Right atrium auricular region (tissue), 2 donors: ENCODE results near the gene CTSH. TPM values are rescaled to one million over a fixed set of nuclear protein-coding genes. Genes with fewer than 3 reads are reported as not detected.

Experiments used
- DNase-seq: peaks from one replicate; pipeline ENCODE4 v3.0.0-alpha.2; 2019; ENCODE audit warnings: low spot score
- H3K27ac ChIP-seq, 2 donors: fragments of 200-600 bp; sonication (generic); 1 replicate in 1 of 2; 2 replicates in 1 of 2; pipeline ENCODE4 v1.5.1; 2016 to 2019
- H3K27me3 ChIP-seq, 2 donors: fragments of 200-600 bp; sonication (generic); one replicate each; pipeline versions ENCODE4 v1.5.1 to v1.6.0; 2017 to 2019
- H3K36me3 ChIP-seq: fragments of 200-600 bp; sonication (generic); one replicate; pipeline ENCODE4 v1.5.1; 2016
- H3K4me1 ChIP-seq, 2 donors: fragments of 200-600 bp; sonication (generic); one replicate each; pipeline versions ENCODE4 v1.5.1 to v1.6.0; 2017 to 2019
- H3K4me3 ChIP-seq, 2 donors: fragments of 200-600 bp; sonication (generic); 1 replicate in 1 of 2; 2 replicates in 1 of 2; pipeline ENCODE4 v1.5.1; 2017 to 2019; ENCODE audit warnings: mild to moderate bottlenecking in 1 of 2, moderate library complexity in 1 of 2
- H3K9me3 ChIP-seq, 2 donors: fragments of 200-600 bp; sonication (generic); one replicate each; pipeline ENCODE4 v1.5.1; 2019
- total RNA-seq, 2 donors: library from RNA; depleted of rRNA; stranded (reverse); fragments of >200 nt; gene quantifications; one replicate each; pipeline ENCODE4 v1.1.0, GENCODE V29; 2016
- TF ChIP-seq, protein P1 (sequence below), 2 donors: fragments of 200-600 bp; sonication (generic); IDR thresholded peaks; one replicate each; pipeline ENCODE4 v1.5.1; 2019; ENCODE audit warnings: antibody characterized with exemption in 2 of 2

CTSH gene
- total RNA-seq, 2 donors from 2014 or later = 51.0 to 114 TPM

DNA sequence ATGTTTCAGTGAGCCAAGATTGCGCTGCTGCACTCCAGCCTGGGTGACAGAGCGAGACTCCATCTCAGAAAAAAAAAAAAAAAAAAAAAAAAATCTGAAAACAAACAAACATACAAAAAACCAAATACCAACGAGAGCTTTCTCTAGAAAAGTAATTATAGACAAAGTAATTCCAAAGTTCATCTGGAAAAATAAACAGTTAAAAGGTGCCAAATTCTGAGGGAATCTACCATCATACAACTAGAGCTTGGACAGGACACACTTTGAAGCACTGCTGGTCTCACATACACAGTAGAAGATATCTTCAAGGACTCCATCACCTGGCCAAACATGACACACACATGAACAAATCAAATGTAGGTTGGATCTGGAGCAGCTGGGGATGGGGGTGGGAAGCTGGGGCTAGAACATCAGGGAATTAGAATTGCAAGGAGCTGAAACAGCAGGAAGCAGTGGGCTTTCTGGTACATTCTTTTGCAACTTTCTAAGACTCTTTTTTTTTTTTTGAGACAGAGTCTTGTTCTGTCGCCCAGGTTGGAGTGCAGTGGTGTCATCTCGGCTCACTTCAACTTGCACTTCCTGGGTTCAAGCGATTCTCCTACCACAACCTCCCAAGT is 41.1 kb upstream of the CTSH start:
- DNase-seq = no peak
- no peaks in the 10 kb centered on the region for H3K27me3 ChIP-seq
- no peak overlapping the region for H3K4me3 ChIP-seq
- H3K27ac ChIP-seq = no peak overlapping the region
- TF ChIP-seq, protein P1, sequence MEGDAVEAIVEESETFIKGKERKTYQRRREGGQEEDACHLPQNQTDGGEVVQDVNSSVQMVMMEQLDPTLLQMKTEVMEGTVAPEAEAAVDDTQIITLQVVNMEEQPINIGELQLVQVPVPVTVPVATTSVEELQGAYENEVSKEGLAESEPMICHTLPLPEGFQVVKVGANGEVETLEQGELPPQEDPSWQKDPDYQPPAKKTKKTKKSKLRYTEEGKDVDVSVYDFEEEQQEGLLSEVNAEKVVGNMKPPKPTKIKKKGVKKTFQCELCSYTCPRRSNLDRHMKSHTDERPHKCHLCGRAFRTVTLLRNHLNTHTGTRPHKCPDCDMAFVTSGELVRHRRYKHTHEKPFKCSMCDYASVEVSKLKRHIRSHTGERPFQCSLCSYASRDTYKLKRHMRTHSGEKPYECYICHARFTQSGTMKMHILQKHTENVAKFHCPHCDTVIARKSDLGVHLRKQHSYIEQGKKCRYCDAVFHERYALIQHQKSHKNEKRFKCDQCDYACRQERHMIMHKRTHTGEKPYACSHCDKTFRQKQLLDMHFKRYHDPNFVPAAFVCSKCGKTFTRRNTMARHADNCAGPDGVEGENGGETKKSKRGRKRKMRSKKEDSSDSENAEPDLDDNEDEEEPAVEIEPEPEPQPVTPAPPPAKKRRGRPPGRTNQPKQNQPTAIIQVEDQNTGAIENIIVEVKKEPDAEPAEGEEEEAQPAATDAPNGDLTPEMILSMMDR (IDR thresholded peaks at IDR 0.05) = no peak
- no peaks in the 10 kb centered on the region for H3K36me3 ChIP-seq
- H3K4me1 ChIP-seq = peaks cover 0 to 14% of the 10 kb centered on the region in 2 donors
- no peaks in the 10 kb centered on the region for H3K9me3 ChIP-seq

DNA sequence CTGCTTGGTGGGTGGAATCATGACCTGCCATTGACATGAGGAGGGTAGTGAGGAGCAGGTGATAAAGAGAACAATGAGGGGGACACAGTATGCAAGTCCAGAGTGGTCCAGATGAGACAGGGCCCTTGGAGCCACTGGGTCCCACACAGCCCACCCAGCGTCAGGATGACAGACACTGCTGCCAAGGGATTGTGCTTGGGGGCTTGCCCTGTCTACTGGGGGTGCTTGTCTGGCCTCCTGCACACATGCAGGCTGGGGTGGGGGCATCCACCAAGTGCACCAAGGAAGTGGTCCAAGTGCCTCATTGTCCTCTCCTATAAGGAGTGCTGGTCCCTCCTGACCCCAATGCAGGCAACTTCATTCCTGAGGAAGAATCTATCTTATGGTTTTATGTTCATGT is 39.2 kb upstream of the CTSH start:
- H3K27ac ChIP-seq = no peak overlapping the region
- peaks cover 0 to 14% of the 10 kb centered on the region in 2 donors for H3K4me1 ChIP-seq
- TF ChIP-seq, protein P1 (IDR thresholded peaks at IDR 0.05) = no peak
- no peaks in the 10 kb centered on the region for H3K9me3 ChIP-seq
- no peak for DNase-seq
- no peaks in the 10 kb centered on the region for H3K36me3 ChIP-seq
- H3K4me3 ChIP-seq = no peak overlapping the region
- no peaks in the 10 kb centered on the region for H3K27me3 ChIP-seq

DNA sequence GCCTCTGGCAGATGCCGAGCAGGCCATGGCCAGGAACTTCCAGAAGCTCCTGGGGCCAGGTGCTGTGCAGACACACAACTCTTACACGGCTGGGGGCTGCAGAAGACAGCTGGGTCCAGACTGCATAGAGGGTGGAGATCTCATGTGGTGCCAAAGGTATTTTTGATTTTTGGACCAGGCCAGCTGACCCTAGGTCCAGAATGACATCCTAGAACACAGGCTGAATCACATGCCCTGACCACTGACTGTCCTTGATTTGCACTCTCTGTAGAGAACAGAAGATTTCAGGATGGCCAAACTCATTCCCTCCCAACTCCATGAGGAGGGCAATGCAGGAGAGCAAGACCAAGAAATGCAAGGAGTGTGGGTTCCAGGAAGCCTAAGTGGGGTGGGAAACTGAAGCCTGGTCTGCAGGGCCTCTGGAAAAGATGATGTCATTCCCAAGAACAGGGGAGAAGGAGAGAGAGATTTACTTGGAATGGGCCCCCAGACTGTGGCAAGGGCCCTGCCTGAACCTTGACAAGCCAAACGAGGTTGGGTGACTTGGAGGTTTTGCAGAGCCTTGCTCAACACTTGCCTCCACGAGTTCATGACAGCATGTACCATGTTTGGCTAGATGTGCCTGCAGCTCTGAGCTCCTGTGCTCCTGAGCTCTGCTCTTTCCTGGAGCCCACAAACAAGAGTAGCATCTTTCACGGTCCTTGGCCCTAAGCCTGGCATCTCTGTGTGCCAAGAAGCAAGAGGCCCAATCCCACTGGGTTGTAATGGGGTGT is 38.5 kb upstream of the CTSH start:
- H3K4me1 ChIP-seq = peaks cover 0 to 12% of the 10 kb centered on the region in 2 donors
- no peaks in the 10 kb centered on the region for H3K36me3 ChIP-seq
- TF ChIP-seq, protein P1 (IDR thresholded peaks at IDR 0.05) = no peak
- H3K27ac ChIP-seq = no peak overlapping the region
- H3K9me3 ChIP-seq = no peaks in the 10 kb centered on the region
- no peak for DNase-seq
- H3K4me3 ChIP-seq = no peak overlapping the region
- H3K27me3 ChIP-seq = no peaks in the 10 kb centered on the region

DNA sequence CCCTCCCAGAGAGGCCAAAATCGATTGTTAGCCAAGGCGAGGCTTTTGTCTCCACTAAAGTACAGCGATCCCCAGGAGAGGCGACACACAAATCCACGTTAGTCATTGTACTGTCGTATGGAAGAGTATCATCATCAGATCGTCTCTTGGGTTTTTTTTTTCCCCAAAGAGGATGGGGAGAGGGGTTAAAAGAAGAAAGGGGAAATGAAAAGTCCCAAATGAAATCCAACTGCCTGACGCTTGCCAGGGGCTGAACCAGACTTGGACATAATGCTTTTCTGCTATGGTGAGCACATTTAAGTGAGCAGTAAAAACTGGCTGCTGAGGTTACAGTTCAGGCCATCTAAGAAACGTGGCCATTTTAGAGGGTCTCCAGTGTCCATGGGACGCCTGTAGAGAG is 37.9 kb upstream of the CTSH start:
- no peak overlapping the region for H3K4me3 ChIP-seq
- no peaks in the 10 kb centered on the region for H3K36me3 ChIP-seq
- no peaks in the 10 kb centered on the region for H3K9me3 ChIP-seq
- TF ChIP-seq, protein P1 (IDR thresholded peaks at IDR 0.05) = no peak
- no peak overlapping the region for H3K27ac ChIP-seq
- peaks cover 0 to 10% of the 10 kb centered on the region in 2 donors for H3K4me1 ChIP-seq
- H3K27me3 ChIP-seq = no peaks in the 10 kb centered on the region
- DNase-seq = no peak

DNA sequence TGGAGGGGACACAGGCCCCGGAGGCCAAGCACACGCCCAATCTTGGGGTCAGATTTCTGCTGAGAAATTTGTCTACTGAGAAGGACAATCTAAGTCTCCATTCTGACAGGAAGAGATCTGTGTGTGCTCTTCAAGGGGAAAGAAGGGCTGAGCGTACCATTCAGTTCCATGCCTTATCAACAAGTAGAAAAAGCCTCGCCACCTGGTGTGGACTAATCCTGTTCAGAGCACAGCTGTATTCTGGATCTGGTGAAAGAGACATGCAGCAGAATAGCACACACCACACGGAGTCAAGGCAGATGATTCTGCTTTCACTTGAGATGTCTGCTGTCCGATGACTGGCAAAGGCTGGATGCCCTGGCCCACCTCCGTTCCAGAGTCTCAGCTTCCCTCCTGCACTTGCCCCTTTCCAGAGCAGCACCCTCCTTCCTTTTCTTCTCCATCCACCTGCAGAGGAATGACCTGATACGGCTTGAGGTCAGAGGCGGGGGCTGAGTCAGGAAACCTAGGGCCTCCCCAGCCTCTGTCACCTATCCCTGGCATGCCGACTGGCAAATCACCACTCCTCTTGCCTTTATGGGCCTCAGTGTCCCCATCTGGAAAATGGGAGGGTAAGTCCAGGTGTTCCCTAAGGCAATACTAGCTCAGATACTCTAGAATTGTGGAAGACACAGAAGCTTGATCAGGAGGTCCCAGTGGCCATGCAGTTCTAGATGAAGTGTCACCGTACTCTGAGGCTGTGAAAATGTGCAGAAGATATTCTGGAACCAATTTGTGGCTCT is 36.9 kb upstream of the CTSH start:
- Histone ChIP-seq H3K4me1 (peaks cover 0 to 10% of the 10 kb centered on the region in 2 donors), H3K9me3 (no peaks in the 10 kb centered on the region), H3K36me3 (no peaks in the 10 kb centered on the region), H3K27me3 (no peaks in the 10 kb centered on the region), H3K4me3 (no peak overlapping the region), H3K27ac (no peak overlapping the region)
- no peak for DNase-seq
- TF ChIP-seq, protein P1 (IDR thresholded peaks at IDR 0.05) = no peak
